SK-N-SH (cell line): ENCODE data around the gene CASK. TPM values are rescaled to one million over a fixed set of nuclear protein-coding genes. Genes with fewer than 3 reads are reported as not detected.

Experiments used
- CTCF ChIA-PET: fragments of 300-600, 350-600 bp; formaldehyde crosslinking; extraction: SDS; loops from one replicate; lab custom pipeline; 2021; lab: Yijun Ruan, JAX
- POLR2A ChIA-PET: fragments of 350-600 bp; sonication (Branson Sonifier 250); formaldehyde crosslinking; extraction: SDS; loops from one replicate; lab custom pipeline; 2020; ENCODE audit warnings: antibody characterized with exemption, inconsistent platforms; lab: Yijun Ruan, JAX
- DNase-seq: peaks from one replicate; pipeline ENCODE4 v3.0.0; 2012
- H2AFZ ChIP-seq: fragments of 200-600 bp; sonication (generic); 2 replicates; pipeline ENCODE4 v1.8.1; 2016; ENCODE audit warnings: antibody characterized with exemption, mild to moderate bottlenecking, low read depth
- H3F3A ChIP-seq: fragments of 200-600 bp; sonication (generic); replicated peaks from 2 replicates; pipeline ENCODE3; 2016; ENCODE audit warnings: antibody characterized with exemption, mild to moderate bottlenecking; ENCODE audit not compliant: insufficient read depth
- H3K27ac ChIP-seq, 2 experiments: fragments of 200-500 bp in 1 of 2; fragments of 200-600 bp in 1 of 2; sonication (Bioruptor generic) in 1 of 2; sonication (generic), shearing (Covaris generic) in 1 of 2; 2 replicates each; pipeline versions ENCODE4 v1.5.1 to v1.6.1; 2014 to 2016; ENCODE audit warnings: low read depth in 2 of 2, inconsistent platforms in 1 of 2, low read length in 1 of 2, mild to moderate bottlenecking in 1 of 2, mixed read lengths in 1 of 2
- H3K27me3 ChIP-seq: fragments of 200-600 bp; sonication (generic), shearing (Covaris generic); 2 replicates; pipeline ENCODE4 v1.6.1; 2016; ENCODE audit warnings: mixed run types; ENCODE audit not compliant: insufficient read depth
- H3K36me3 ChIP-seq, 2 experiments: fragments of 200-500 bp in 1 of 2; fragments of 200-600 bp in 1 of 2; sonication (Bioruptor generic) in 1 of 2; sonication (generic) in 1 of 2; replicated peaks in 1 of 2; 2 replicates each; pipeline versions ENCODE3 to v1.5.1; 2014 to 2016; ENCODE audit warnings: low read length in 1 of 2, mild to moderate bottlenecking in 1 of 2; ENCODE audit not compliant: insufficient read depth in 2 of 2, control insufficient read depth in 1 of 2
- H3K4me1 ChIP-seq, 2 experiments: fragments of 200-500 bp in 1 of 2; fragments of 200-600 bp in 1 of 2; sonication (Bioruptor generic) in 1 of 2; sonication (generic), shearing (Covaris generic) in 1 of 2; 2 replicates each; pipeline versions ENCODE4 v1.5.1 to v1.6.1; 2014 to 2016; ENCODE audit warnings: low read depth in 1 of 2, low read length in 1 of 2, mixed run types in 1 of 2; ENCODE audit not compliant: insufficient read depth in 2 of 2, control insufficient read depth in 1 of 2
- H3K4me2 ChIP-seq: fragments of 200-600 bp; sonication (generic), shearing (Covaris generic); 2 replicates; pipeline ENCODE4 v1.6.1; 2017; ENCODE audit warnings: mixed run types
- H3K4me3 ChIP-seq, 2 experiments: fragments of 200-500 bp in 1 of 2; fragments of 200-600 bp in 1 of 2; sonication (Bioruptor generic) in 1 of 2; sonication (generic), shearing (Covaris generic) in 1 of 2; 2 replicates each; pipeline versions ENCODE4 v1.5.1 to v1.8.1; 2014 to 2016; ENCODE audit warnings: low read depth in 2 of 2, inconsistent platforms in 1 of 2, low read length in 1 of 2, mild to moderate bottlenecking in 1 of 2, mixed read lengths in 1 of 2, moderate library complexity in 1 of 2
- H3K79me2 ChIP-seq: fragments of 200-600 bp; sonication (generic); 2 replicates; pipeline ENCODE4 v1.8.1; 2017; ENCODE audit warnings: mild to moderate bottlenecking; ENCODE audit not compliant: insufficient read depth
- H3K9ac ChIP-seq: fragments of 200-600 bp; sonication (generic); 2 replicates; pipeline ENCODE4 v1.6.1; 2017; ENCODE audit warnings: mixed run types
- H3K9me2 ChIP-seq: fragments of 200-600 bp; sonication (generic); 2 replicates; pipeline ENCODE4 v1.6.1; 2017; ENCODE audit warnings: mixed run types
- H3K9me3 ChIP-seq: fragments of 200-600 bp; sonication (generic); 2 replicates; pipeline ENCODE4 v1.6.1; 2017; ENCODE audit warnings: mixed run types, mild to moderate bottlenecking, moderate library complexity
- H4K20me1 ChIP-seq: fragments of 200-600 bp; sonication (generic); 2 replicates; pipeline ENCODE4 v1.6.1; 2017; ENCODE audit warnings: mild to moderate bottlenecking, mixed run types; ENCODE audit not compliant: insufficient read depth
- ELF1 ChIP-seq: IDR thresholded peaks from 2 replicates; pipeline ENCODE4 v1.4.0; 2012
- EZH2phosphoT487 ChIP-seq: fragments of 200-600 bp; sonication (generic); IDR thresholded peaks from 2 replicates; pipeline ENCODE4 v1.6.1; 2017; ENCODE audit warnings: low read depth, mixed run types, mild to moderate bottlenecking, antibody characterized with exemption, moderate library complexity, borderline replicate concordance
- FOSL2 ChIP-seq: IDR thresholded peaks from 2 replicates; pipeline ENCODE4 v1.4.0; 2012; ENCODE audit warnings: low read depth, mild to moderate bottlenecking, moderate library complexity, borderline replicate concordance
- FOXJ3 ChIP-seq: sonication (generic); formaldehyde crosslinking; IDR thresholded peaks from 2 replicates; pipeline ENCODE4 v1.5.1; 2020; ENCODE audit warnings: mild to moderate bottlenecking, missing genetic modification reagents
- MAX ChIP-seq: IDR thresholded peaks from 2 replicates; pipeline ENCODE4 v1.4.0; 2012; ENCODE audit warnings: low read depth
- MEF2A ChIP-seq: IDR thresholded peaks from 2 replicates; pipeline ENCODE4 v1.4.0; 2012; ENCODE audit warnings: low read depth, borderline replicate concordance
- MXI1 ChIP-seq: IDR thresholded peaks from 2 replicates; pipeline ENCODE4 v1.6.1; 2012; ENCODE audit warnings: mild to moderate bottlenecking, low read depth, low read length, improper control_type of control experiment
- NRF1 ChIP-seq: IDR thresholded peaks from 2 replicates; pipeline ENCODE4 v1.6.1; 2012; ENCODE audit warnings: low read depth, mild to moderate bottlenecking, low read length
- RXRA ChIP-seq: IDR thresholded peaks from 2 replicates; pipeline ENCODE4 v1.4.0; 2012; ENCODE audit warnings: low read depth, mild to moderate bottlenecking, borderline replicate concordance
- TCF12 ChIP-seq: IDR thresholded peaks from 2 replicates; pipeline ENCODE4 v1.4.0; 2012
- TEAD4 ChIP-seq: IDR thresholded peaks from 2 replicates; pipeline ENCODE4 v1.4.0; 2012; ENCODE audit warnings: mild to moderate bottlenecking, borderline replicate concordance; ENCODE audit not compliant: insufficient read depth
- YY1 ChIP-seq: IDR thresholded peaks from 2 replicates; pipeline ENCODE4 v1.4.0; 2012; ENCODE audit warnings: low read depth, mild to moderate bottlenecking
- ZBTB33 ChIP-seq: IDR thresholded peaks from 2 replicates; pipeline ENCODE4 v1.4.0; 2012; ENCODE audit warnings: low read depth, borderline replicate concordance
- WGBS: methylation state at CpG from one replicate; pipeline ENCODE4 v1.1.6; 2017; ENCODE audit warnings: low lambda C conversion rate; 5-methylcytosine and 5-hydroxymethylcytosine counted together
- polyA plus RNA-seq, 3 experiments: library from polyadenylated mRNA; depleted of rRNA; stranded (reverse); fragments of >200 nt; gene quantifications; 2 replicates each; pipeline ENCODE4 v1.2.3, GENCODE V29; 2012
- TF ChIP-seq, protein P1 (sequence below): IDR thresholded peaks from 2 replicates; pipeline ENCODE4 v1.4.0; 2012; ENCODE audit warnings: low read depth, borderline replicate concordance
- TF ChIP-seq, protein P2 (sequence below): IDR thresholded peaks from 2 replicates; pipeline ENCODE4 v1.6.1; 2012; ENCODE audit warnings: mild to moderate bottlenecking, low read depth, low read length, moderate library complexity

Gene CASK
- polyA plus RNA-seq, 1 of the 3 experiments (the other 2 are of a cell fraction): 7.0 TPM

- Histone ChIP-seq H4K20me1 (no peaks in the 10 kb centered on the region), H3K27me3 (peaks cover 4% of the 10 kb centered on the region; the same call in 1 of the 2 replicates), H2AFZ (no peak overlapping the region), H3K36me3 (no peaks in the 10 kb centered on the region), H3K9me2 (no peaks in the 10 kb centered on the region), H3K9me3 (no peaks in the 10 kb centered on the region), H3K79me2 (no peaks in the 10 kb centered on the region), H3K27ac (no peak overlapping the region), H3K4me2 (no peak overlapping the region), H3K4me3 (no peak overlapping the region), H3K4me1 (no peaks in the 10 kb centered on the region), H3K9ac (no peak overlapping the region), H3F3A (no peaks in the 10 kb centered on the region)
- no peak for DNase-seq
- CTCF ChIA-PET: no interaction called here
- TF ChIP-seq YY1: no peak
- POLR2A ChIA-PET: no interaction called here
- WGBS: 49% methylated on average over 4 of the region's 4 CpGs
These were observed 331.4 kb downstream of the CASK start for GRCh38 chrX:41591906-41592305.

DNA sequence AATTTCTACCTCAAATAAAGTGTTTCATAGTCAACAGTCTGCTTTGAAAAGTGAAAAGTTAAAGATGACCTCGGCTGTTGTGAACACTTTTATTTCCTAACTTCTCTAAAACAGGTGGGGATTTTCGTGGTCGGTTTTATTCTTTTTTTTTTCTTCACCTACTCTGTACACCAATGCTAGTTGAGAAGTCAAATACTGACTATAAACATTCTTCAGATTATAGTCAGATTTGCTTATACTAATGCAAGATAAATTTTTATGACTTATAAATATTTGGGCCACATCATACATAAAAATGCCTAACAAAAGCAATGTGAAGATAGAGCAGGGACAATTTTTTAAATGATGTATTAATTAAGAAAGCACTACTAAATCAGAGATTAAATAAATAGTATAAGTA lies 332.7 kb downstream of the CASK start:
- Histone ChIP-seq H3K4me1 (no peaks in the 10 kb centered on the region), H3K9ac (no peak overlapping the region), H2AFZ (no peak overlapping the region), H3K79me2 (no peaks in the 10 kb centered on the region), H4K20me1 (no peaks in the 10 kb centered on the region), H3K9me2 (no peaks in the 10 kb centered on the region), H3K4me2 (no peak overlapping the region), H3K27me3 (peaks cover 4% of the 10 kb centered on the region; the same call in 1 of the 2 replicates), H3K4me3 (no peak overlapping the region), H3F3A (no peaks in the 10 kb centered on the region), H3K27ac (no peak overlapping the region), H3K9me3 (no peaks in the 10 kb centered on the region), H3K36me3 (no peaks in the 10 kb centered on the region)
- WGBS: 58% methylated on average over 3 of the region's 3 CpGs
- ChIA-PET CTCF (no interaction called here), POLR2A (no interaction called here)
- TF ChIP-seq TCF12 (no peak), FOSL2 (no peak), MXI1 (no peak), MEF2A (no peak), FOXJ3 (CRISPR knock-in tag) (no peak), RXRA (no peak), ELF1 (no peak), MAX (no peak), TEAD4 (no peak), EZH2phosphoT487 (no peak)
- DNase-seq: no peak

DNA sequence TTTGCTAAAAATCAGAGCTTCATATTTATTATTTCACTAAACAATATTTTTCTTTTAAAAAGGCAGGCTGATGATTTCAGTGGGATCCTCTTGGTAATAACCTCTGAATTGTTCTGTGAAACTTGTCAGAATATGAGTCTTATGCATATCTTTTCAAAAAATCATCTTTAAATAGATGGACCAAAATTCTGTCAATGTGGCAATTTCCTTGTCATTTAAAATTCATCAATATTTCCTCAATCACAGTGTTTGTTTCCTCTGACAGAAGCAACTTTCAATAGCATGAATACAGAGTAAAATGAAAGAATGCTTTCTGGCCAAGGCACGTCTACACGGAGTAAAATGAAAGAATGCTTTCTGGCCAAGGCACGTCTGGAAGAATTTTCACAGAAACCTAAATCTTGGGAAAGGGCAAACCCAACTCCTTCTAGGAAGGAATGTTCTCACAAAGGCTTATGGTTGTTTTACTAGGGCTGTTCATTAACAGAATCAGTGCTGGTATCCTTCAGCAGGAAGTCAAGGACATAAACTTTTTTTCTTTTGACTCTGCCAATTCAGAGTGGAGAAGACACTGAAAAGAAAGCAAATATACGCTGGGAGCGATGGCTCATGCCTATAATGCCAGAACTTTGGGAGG lies 333.6 kb downstream of the CASK start:
- CTCF ChIA-PET: no interaction called here
- Histone ChIP-seq H3K9me2 (no peaks in the 10 kb centered on the region), H3K36me3 (no peaks in the 10 kb centered on the region), H3K79me2 (no peaks in the 10 kb centered on the region), H3K4me1 (no peaks in the 10 kb centered on the region), H3K4me2 (no peak overlapping the region), H3F3A (no peaks in the 10 kb centered on the region), H3K9me3 (no peaks in the 10 kb centered on the region), H2AFZ (no peak overlapping the region), H3K9ac (no peak overlapping the region), H3K27me3 (peaks cover 4% of the 10 kb centered on the region; the same call in 1 of the 2 replicates), H3K4me3 (no peak overlapping the region), H4K20me1 (no peaks in the 10 kb centered on the region), H3K27ac (no peak overlapping the region)
- POLR2A ChIA-PET: no interaction called here
- no peak for DNase-seq
- 37% methylated on average over 5 of the region's 5 CpGs for WGBS
- TF ChIP-seq ZBTB33 (no peak), FOXJ3 (CRISPR knock-in tag) (no peak), MAX (no peak), MEF2A (no peak), TCF12 (no peak), NRF1 (no peak), TEAD4 (no peak)
- TF ChIP-seq, protein P1, sequence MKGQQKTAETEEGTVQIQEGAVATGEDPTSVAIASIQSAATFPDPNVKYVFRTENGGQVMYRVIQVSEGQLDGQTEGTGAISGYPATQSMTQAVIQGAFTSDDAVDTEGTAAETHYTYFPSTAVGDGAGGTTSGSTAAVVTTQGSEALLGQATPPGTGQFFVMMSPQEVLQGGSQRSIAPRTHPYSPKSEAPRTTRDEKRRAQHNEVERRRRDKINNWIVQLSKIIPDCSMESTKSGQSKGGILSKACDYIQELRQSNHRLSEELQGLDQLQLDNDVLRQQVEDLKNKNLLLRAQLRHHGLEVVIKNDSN: no peak
- TF ChIP-seq, protein P2, sequence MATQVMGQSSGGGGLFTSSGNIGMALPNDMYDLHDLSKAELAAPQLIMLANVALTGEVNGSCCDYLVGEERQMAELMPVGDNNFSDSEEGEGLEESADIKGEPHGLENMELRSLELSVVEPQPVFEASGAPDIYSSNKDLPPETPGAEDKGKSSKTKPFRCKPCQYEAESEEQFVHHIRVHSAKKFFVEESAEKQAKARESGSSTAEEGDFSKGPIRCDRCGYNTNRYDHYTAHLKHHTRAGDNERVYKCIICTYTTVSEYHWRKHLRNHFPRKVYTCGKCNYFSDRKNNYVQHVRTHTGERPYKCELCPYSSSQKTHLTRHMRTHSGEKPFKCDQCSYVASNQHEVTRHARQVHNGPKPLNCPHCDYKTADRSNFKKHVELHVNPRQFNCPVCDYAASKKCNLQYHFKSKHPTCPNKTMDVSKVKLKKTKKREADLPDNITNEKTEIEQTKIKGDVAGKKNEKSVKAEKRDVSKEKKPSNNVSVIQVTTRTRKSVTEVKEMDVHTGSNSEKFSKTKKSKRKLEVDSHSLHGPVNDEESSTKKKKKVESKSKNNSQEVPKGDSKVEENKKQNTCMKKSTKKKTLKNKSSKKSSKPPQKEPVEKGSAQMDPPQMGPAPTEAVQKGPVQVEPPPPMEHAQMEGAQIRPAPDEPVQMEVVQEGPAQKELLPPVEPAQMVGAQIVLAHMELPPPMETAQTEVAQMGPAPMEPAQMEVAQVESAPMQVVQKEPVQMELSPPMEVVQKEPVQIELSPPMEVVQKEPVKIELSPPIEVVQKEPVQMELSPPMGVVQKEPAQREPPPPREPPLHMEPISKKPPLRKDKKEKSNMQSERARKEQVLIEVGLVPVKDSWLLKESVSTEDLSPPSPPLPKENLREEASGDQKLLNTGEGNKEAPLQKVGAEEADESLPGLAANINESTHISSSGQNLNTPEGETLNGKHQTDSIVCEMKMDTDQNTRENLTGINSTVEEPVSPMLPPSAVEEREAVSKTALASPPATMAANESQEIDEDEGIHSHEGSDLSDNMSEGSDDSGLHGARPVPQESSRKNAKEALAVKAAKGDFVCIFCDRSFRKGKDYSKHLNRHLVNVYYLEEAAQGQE: no peak
